NCI-H1417 (cell line): ENCODE results near the gene STK32C.
"Not testable (repeated sequence)": the region's sequence is repeated elsewhere in the genome, so short reads cannot be mapped to it uniquely, and the experiment has no call there.

ENCODE experiments used
- DNase-seq, 3 experiments: peaks; one replicate each; lab custom pipeline; 2025; lab: John Stamatoyannopoulos, UW

The STK32C gene

DNA sequence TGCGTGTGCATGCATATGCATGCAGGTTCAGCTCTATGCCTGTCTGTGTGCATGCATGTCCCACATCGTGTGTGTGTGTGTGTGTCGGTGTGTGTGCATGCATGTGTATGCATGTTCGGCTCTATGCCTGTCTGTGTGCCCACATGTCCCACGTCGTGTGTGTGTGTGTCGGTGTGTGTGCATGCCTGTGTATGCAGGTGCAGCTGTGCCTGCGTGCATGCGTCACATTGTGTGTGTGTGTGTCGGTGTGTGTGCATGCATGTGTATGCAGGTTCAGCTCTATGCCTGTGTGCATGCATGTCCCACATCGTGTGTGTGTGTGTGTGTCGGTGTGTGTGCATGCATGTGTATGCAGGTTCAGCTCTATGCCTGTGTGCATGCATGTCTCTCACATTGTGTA, 39.8 kb downstream of the STK32C start:
- not testable (repeated sequence) for DNase-seq

DNA sequence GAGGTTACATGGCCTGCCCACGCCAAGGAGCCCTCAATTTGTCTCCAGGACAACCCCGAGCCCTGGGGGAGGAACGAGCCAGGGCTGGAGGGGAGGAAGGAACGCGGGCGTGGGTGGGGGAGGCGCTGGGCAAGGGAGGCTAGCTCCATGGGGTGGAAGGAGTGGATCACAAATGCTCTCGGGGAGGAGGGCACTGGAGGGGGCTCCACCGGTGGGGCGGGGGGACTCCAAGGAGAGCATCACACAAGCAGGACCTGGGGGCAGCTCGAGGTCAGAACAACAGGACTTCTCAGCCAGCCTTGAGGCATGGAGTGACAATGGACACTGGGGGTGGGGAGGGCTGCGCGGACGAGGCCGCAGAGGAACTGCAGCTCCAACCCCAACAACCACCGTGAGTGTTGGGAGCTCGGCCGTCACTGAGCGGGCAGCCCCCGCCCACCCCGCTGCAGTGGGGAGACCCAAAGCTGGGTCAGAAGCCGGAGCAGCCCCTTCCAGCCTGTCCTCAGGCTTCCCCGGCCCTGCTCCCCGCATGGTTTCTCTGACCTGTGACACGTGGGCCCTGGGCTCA, 41.1 kb downstream of the STK32C start:
- peak in 1 of 3 experiments; percentile 87 for DNase-seq

DNA sequence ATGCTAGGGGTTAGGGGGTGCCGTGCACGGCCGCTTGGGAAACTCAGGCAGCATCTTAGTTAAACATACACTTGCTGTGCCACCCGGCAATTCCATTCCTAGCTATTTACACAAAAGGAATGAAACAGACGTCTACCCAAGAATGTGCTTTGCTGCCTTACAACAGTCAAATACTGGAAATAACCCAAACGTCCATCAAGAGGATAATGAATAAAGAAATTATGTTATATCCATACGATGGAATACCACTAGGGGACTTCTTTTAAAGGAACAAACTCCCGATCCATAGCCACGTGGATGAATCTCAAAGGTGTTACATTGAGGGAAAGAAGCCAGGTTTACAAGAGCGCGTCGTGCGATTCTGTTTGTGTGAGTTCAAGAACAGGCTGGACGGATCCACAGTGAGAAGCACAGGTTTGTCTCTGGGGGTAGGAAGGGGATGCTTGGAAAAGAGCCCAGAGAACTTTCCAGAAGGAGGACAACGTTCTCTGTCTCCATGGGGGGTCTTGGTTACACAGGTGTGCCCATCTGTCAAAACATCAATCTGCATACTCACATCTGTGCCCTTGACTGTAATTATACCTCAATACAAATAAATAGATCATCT, 41.8 kb downstream of the STK32C start:
- DNase-seq: peak in 2 of 3 experiments; percentile 87 to 98

DNA sequence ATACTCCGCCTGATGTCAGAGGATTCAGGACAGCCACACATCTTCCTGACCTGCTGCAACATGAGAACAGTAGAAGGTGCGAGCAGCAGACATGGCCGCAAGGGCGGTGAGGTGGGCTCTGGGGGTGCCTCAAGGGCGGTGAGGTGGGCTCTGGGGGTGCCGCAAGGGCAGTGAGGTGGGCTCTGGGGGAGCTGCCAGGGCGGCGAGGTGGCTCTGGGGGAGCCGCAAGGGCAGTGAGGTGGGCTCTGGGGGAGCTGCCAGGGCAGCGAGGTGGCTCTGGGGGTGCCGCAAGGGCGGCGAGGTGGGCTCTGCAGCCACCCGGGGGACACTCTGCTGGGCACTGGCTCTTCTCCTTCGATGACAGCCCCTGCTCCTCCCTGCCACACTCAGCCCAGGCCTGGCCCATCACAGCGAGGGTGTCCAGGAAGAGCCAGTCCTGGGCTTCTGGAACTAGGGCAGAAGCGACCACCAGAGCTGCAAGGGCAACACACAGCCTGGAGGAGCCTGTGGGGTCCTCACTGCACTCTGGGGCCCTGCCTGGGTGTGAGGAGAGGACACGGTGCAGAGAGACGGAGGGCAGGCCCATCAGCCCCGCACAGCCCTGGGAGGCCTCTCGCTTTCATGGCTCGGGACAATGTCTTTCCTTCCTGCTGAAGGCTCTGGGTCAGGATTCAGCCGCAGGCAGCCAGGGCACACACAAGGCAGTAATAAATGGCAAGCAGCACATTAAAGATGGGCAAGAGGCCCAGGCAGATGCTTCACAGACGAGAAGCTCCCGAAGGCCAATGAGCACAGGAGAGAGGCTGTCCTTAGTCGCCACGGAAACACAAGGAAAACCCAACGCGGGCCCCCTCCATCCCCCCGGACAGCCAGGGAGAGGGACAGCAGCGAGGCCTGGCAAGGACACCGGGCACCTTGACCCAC, 42.5 kb downstream of the STK32C start:
- DNase-seq: peak in 2 of 3 experiments; percentile 55 to 80

DNA sequence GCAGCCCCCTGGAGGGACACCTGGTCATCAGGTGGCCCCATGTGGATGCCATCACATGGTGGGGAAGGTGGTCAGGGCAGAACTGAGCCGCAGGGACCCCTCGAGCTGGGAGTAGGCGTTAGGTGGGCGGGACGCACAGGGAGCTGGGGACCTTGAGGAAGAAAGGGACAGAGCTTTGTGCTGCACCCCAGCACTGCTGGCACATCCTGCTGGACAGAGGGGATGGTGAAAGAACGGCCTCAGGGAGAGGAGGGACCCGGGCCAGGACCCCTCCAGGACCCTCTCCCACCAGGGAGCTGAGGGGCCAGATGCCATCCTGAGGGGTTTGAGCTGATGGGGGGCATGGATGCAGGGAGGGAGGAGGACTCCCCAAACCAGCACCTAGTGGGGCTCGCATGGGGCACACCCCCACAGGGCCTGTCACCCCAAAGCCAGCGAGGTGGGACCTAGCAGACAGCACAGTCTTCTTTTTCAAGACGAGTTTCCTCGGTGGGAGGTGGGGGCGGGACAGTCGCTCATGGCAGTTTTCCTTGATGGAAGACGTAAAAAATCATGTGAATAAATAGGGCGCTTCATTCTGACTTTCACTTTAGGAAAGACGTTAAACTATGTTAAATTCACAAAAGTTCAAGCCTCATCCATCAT, 43.3 kb downstream of the STK32C start:
- peak in 1 of 3 experiments; percentile 55 for DNase-seq

DNA sequence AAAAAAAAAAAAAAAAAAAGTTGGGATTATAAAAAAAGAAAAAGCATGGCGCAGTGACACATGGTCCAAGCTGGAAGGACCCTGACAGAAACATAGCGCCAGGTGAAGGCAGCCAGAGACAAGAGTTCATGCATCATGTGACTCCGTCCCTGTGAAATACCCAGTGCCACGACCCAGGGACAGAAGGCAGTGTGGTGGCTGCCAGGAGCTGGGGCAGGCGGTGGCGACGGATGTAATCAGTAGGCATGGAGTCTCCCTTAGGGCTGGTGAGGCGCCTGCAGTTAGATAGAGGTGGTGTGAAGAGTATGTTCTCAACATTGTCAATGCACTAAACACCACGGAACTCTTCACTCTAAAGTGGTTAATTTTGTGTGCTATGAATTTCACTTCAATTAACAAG, 43.9 kb downstream of the STK32C start:
- peak in 2 of 3 experiments; percentile 55 to 74 for DNase-seq

DNA sequence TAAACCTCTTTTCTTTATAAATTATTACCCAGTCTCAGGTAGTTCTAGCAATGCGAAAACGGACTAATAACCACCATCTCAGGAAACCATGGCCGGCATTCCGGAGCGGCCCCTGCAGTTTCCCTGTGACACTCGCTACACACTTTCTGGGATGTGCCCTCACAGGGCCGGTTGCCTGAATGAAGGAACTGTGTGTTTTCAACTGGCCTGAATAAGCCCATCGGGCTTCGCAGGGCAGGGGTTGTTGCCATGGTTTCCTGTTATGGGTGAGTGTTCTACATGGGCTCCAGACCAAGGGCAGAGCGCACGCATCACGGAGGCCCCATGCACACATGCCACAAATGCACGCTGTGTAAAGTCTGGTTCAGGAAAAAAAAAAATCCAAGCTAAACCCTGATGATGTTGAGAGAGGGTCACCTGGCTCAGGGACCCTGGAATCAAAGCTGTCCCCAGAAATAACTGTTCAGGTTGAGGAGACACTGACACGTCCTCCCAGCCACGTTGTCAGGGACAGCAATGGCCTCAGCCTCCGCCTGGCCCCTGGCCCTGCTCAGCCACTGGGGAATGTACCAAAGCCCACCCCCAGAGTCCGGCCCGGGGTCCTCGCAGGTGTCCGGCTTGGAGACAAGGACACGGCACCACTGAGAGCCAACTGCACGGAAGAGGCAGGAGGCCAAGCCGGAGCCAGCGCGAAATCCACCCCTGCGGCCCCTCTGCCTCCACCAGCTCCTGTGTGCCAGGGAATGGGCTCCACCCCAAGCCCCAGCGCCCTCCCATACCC, 47.9 kb downstream of the STK32C start:
- DNase-seq: no peak

DNA sequence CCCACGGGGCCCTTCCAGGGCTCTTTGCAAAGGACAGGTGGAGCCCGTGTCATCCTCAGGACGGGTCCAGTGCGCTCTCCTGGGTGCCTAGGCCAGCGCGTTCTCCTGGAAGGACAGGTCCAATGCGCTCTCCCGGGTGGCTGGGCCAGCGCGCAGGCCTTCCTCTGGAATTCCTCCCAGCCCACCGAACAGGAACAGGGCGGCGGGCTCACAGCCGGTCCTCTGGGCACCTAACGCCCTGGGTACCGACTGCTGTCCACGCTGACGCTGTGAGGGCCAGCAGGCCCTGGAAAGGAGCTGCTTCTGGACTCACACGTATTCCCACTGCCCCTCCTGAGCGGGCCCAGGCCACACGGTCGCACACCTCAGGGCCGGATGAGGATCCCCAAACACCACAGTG, 49.3 kb downstream of the STK32C start:
- no peak for DNase-seq

DNA sequence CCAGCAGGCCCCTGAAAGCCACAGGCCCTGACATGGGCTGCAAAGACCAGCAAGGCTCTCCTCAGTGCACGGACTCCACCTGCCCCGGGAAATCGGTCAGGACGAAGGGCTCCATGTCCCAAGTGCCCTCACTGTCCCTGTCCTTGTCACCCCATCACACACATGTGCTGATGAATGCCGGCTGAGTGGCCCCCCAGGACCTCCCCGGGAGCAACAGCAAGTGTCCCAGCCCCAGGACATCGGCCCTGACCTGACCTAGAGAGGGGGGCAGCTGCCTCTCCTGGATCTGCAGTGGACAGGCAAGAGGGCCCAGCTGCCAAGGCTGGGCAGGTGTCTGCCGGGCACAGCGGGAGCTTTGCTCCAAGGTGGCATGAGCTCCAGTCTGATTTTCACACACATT, 49.8 kb downstream of the STK32C start:
- no peak for DNase-seq

DNA sequence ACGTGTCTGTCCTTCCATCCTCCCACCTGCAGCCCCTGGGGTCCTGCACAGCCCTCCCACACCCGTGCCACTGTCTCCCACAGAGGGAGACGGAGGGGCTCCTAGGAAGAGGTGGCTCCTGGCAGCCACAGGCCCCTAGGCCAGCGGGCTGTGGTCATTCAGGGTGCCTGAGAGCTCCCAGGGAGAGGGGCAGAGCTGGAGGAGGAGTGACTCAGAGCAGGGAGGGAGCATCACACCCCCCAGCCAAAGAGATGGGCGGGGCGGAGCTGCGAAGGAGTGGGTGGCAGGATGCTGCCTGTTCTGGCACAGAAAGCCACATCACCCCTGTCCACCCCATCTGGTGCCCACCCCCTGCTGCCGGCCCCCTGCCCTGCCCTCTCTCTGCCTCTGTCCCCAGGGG, 50.5 kb downstream of the STK32C start:
- peak in 1 of 3 experiments; percentile 1 for DNase-seq

DNA sequence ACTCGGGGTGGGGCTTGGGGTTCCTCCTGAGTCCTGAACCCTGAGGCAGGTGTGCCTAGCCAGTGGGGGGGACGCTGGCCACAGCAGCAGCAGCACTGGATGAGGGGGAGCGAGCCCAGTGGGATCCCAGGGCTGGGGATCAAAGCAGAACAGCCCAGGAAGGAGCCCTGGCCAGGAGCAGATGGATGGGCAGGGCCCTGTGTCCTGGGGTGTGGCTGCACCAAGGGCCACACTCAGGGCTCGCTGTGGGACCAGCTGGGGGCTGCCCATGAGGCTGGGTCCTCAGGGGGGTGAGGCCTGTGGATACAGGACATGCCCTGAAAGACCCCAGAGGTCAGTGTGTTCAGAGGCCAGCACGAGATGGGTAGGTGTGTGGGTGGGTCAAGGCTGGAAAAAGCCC, 50.9 kb downstream of the STK32C start:
- no peak for DNase-seq

DNA sequence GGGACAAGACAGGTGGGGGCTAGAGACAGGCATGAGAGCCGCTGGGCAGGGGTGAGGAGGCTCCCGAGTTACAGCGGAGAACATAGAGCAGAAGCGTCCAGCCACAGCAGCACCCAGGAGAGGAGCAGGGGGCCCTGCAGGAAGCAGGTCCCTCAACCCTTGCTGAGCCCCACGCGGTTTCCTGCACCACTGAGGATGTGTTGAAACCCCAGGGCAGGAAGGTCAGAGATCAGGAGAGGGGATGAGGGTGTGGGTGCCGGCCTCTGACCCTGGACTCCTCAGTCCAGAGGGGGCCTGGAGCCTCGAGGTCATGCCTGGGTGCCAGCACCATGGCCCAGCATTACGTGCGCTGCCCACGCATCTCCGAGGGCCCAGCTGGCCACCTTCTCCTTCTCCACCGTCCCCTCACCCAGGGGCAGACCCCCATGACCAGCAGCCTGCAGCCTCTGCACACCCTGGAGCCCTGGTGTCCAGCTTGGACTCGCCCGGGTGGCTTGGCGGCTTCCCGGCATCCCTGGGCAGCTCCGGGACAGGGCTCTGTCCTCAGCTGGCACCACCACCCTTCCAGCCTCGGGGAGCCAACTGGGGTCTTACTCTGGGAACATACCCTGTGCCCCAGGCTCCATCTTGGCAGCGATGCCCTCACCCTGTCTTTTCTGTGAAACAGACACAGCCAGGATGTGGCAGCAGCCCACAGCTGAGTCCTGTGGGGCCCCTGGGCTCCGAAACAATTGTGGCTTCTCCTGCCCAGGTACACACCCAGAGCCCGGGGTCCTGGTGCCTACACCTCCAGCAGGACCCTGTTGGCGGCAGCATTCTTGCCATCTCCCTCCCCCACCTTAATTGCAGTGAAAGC, 52.0 kb downstream of the STK32C start:
- DNase-seq: no peak

DNA sequence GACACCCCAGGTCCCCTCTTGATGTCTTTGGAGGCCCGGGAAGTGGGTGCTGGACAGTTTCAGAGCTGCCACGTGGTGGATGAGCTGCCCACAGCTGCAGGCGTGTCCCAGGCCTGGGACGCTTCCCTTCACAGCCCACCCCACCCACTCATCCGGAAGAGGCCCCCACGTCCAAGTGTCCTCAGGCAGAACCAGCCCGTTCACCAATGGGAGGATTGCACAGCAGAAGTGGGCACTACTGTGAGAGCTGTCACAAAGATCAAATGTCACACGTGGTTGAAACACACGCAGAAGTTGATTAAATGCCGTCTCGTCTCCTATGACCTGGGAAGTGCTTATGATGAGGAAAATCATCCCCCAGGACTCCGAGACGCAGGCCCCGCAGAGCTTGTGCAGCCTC, 52.9 kb downstream of the STK32C start:
- DNase-seq: no peak

DNA sequence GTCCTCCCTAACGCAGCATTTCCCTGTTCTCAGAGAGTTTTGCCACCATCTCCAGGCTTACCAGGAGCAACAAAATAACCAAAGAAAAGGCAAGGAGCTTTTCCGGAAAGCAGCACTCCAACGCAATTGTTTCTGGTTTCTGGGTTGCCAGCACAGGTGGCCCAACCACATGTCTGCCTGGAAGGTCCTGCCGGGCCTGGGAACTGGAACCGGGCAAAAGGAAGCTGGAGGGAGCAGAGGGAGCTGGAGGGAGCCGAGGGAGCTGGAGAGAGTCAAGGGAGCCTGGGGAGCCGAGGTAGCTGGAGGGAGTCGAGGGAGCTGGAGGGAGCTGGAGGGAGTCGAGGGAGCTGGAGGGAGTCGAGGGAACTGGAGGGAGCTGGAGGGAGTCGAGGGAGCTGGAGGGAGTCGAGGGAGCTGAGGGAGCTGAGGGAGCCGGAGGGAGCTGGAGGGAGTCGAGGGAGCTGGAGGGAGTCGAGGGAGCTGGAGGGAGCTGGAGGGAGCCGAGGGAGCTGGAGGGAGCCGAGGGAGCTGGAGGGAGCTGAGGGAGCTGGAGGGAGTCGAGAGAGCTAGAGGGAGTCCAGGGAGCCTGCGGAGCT, 54.6 kb downstream of the STK32C start:
- DNase-seq: no peak

DNA sequence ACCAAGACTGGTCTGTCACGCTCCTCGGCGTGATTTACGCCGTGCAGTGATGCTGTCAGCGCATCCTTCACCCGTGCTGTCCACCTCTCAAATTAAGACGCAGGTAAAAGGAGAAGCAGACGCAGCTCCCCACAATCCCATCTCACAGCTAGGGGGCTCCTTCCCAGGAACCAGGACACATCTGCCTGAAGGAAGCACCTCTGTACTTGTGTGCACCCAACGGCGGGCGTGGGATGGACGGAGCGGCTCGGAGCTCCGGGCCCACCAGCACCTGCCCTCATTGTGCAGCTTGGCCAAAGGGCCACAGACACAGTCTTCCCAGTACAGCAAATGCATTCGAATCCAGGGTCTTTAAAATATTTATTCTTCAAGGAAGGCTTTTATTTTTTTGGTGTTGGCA, 55.3 kb downstream of the STK32C start:
- DNase-seq: no peak

DNA sequence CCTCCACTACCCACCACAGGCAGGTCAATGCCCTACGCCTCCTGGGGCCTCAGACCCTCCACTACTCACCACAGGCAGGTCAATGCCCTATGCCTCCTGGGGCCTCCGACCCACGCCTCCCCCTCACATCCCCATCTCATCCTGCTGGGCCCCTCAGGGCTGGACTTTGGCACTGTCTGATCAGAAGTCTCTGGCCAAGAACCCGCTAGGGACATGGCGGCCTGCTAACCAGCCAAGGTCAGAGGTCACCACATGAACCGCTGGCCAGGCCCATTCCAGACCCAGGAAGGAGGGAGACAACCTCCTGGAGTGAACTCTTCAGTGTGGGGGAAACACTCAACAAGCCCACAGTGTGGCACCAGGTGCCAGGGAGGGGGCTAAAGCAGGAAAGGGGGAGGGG, 55.8 kb downstream of the STK32C start:
- DNase-seq: no peak

DNA sequence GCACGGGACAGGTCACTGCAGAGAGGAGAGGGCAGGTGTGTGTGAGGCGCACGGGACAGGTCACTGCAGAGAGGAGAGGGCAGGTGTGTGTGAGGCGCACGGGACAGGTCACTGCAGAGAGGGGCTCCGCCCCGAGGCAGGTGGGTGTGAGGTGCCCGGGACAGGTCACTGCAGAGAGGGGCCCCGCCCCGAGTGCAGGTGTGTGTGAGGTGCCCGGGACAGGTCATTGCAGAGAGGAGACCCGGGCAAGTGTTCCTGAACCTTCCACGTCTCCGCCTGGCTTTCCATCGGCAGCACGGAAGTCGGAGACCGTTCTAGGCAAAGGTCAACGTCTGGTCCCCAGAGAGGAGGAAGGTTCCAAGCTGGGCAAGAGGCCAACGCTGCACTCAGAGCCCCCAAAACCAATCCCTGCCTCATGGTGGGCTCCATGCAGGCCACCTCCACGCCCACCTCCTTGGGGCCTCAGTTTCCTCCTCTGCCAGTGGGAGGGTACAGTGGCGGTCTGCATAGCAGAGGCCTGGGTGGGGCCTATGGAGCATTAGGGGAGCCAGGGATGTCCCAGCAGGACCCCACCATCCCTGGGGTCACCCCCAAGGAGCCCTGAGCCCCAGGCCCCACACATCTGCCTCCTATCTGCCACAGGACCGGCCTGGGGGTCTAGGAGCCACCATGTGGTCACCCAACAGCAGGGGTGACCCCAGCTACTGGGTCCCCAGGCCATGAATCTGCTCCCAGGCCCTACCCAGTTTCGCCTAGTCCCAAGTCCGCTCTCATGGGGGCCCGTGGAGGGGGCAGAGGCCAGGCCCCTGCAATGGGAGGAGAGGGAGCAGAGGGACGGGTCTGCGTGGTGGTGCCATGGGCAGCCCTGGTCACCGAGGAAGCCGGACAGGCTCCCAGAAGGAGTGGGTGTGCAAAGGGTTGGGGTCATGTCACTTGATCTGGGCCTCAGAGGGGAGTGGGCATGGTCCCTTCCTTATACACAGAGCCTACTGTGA, 57.0 kb downstream of the STK32C start:
- no peak for DNase-seq

DNA sequence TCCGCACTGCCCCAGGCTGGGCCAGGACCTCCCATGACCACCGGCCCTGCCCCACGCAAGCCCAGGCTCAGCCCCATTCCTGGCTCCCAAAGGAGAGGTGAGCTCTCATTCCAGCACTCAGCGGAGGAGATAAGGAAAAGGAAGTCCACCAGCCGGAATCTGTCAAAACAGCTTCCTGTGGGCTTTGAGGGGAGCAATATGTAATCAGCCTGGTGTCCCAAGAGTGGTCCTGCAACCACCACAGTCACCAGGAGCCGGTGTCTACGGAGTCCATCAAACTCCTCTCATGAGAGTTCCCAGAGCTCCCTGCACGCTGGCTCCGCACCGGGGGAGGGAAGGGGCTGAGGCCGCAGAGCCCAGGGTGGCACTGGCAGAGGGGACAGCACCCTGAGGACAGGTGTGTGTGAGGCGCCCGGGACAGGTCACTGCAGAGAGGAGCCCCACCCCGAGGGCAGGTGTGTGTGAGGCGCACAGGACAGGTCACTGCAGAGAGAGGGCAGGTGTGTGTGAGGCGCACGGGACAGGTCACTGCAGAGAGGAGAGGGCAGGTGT, 57.9 kb downstream of the STK32C start:
- no peak for DNase-seq

DNA sequence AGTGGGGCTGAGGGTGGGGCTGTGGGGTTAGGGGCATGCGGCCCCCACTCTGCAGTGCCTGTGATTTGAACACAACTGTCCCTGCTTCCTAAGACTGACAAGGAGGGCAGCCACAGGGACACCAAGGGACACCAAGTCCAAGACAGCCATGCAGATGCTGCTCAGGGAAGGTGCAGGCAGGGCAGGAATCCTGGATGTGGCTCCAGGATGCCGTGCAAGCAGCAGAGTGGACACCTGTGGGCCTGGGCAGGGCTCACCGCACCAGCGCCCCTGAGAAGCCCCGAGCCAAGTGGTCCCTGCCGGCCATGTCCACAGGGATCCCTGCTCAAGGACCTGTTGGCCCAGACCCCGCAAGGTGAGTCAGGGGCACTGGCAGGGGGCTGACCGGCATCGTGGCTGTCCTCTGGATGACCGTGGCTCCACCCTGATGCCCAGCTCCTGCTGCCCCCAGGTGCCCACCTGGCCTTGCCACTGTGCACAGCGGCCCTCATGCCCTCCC, 58.5 kb downstream of the STK32C start:
- peak in 1 of 3 experiments; percentile 52 for DNase-seq
